HepG2 (cell line): ENCODE data around the gene SNRNP27. TPM values are rescaled to one million over a fixed set of nuclear protein-coding genes. Genes with fewer than 3 reads are reported as not detected.

Experiments used
- CEBPG ChIP-seq: IDR thresholded peaks from 2 replicates; pipeline ENCODE4 v1.6.1; 2016
- HNF4G ChIP-seq, 2 experiments: sonication (generic) in 1 of 2; formaldehyde crosslinking in 1 of 2; IDR thresholded peaks; 2 replicates each; pipeline versions ENCODE4 v1.4.0 to v1.6.1; 2011 to 2020; ENCODE audit warnings: borderline replicate concordance in 2 of 2, low read depth in 2 of 2, mild to moderate bottlenecking in 2 of 2, low read length in 1 of 2, missing genetic modification reagents in 1 of 2, moderate library complexity in 1 of 2
- KLF15 ChIP-seq: sonication (generic); formaldehyde crosslinking; IDR thresholded peaks from 2 replicates; pipeline ENCODE4 v1.8.1; 2023; ENCODE audit warnings: borderline replicate concordance, mild to moderate bottlenecking, inconsistent platforms, missing genetic modification reagents, mixed read lengths
- MAFG ChIP-seq: sonication (generic); formaldehyde crosslinking; IDR thresholded peaks from 2 replicates; pipeline ENCODE4 v1.5.1; 2020; ENCODE audit warnings: mild to moderate bottlenecking, missing genetic modification reagents
- MAZ ChIP-seq, 2 experiments: sonication (generic) in 1 of 2; formaldehyde crosslinking in 1 of 2; IDR thresholded peaks; 2 replicates each; pipeline versions ENCODE4 v1.5.0 to v1.6.1; 2012 to 2020; ENCODE audit warnings: low read depth in 2 of 2, mild to moderate bottlenecking in 2 of 2, borderline replicate concordance in 1 of 2, improper control_type of control experiment in 1 of 2, low read length in 1 of 2, missing genetic modification reagents in 1 of 2, moderate library complexity in 1 of 2
- MED8 ChIP-seq: sonication (generic); formaldehyde crosslinking; IDR thresholded peaks from 2 replicates; pipeline ENCODE4 v1.8.1; 2023; ENCODE audit warnings: mild to moderate bottlenecking, missing genetic modification reagents; ENCODE audit not compliant: insufficient replicate concordance
- NFATC3 ChIP-seq: sonication (generic); formaldehyde crosslinking; IDR thresholded peaks from 2 replicates; pipeline ENCODE4 v1.5.1; 2020; ENCODE audit warnings: mild to moderate bottlenecking, missing genetic modification reagents
- NFKB2 ChIP-seq: sonication (generic); formaldehyde crosslinking; IDR thresholded peaks from 2 replicates; pipeline ENCODE4 v1.4.0; 2020; ENCODE audit warnings: missing genetic modification reagents, borderline replicate concordance
- SRSF9 ChIP-seq: fragments of 200-400 bp; formaldehyde crosslinking; IDR thresholded peaks from 2 replicates; pipeline ENCODE4 v1.6.1; 2018; ENCODE audit warnings: borderline replicate concordance, mild to moderate bottlenecking, low read depth, low read length; ENCODE audit not compliant: insufficient read depth, poor library complexity, severe bottlenecking
- XRCC5 ChIP-seq: fragments of 200-400 bp; formaldehyde crosslinking; optimal IDR thresholded peaks from 2 replicates; pipeline ENCODE3; 2017; ENCODE audit warnings: mild to moderate bottlenecking, low read length
- ZNF20 ChIP-seq: sonication (generic); formaldehyde crosslinking; IDR thresholded peaks from 2 replicates; pipeline ENCODE4 v1.4.0; 2020; ENCODE audit warnings: mild to moderate bottlenecking, moderate library complexity, missing genetic modification reagents
- ZNF253 ChIP-seq: sonication (generic); formaldehyde crosslinking; IDR thresholded peaks from 2 replicates; pipeline ENCODE4 v1.8.0; 2022; ENCODE audit warnings: mild to moderate bottlenecking, missing genetic modification reagents, borderline replicate concordance
- ZNF331 ChIP-seq: sonication (generic); formaldehyde crosslinking; IDR thresholded peaks from 2 replicates; pipeline ENCODE4 v1.4.0; 2020; ENCODE audit warnings: missing genetic modification reagents
- ZNF34 ChIP-seq: sonication (generic); formaldehyde crosslinking; IDR thresholded peaks from 2 replicates; pipeline ENCODE4 v1.4.0; 2020; ENCODE audit warnings: mild to moderate bottlenecking, missing genetic modification reagents, borderline replicate concordance
- ZNF451 ChIP-seq: sonication (generic); formaldehyde crosslinking; IDR thresholded peaks from 2 replicates; pipeline ENCODE4 v1.5.0; 2020; ENCODE audit warnings: mild to moderate bottlenecking, missing genetic modification reagents
- ZNF484 ChIP-seq: sonication (generic); formaldehyde crosslinking; IDR thresholded peaks from 2 replicates; pipeline ENCODE4 v1.5.1; 2020; ENCODE audit warnings: mild to moderate bottlenecking, low read depth, missing genetic modification reagents, borderline replicate concordance
- ZNF510 ChIP-seq: sonication (generic); formaldehyde crosslinking; IDR thresholded peaks from 2 replicates; pipeline ENCODE4 v1.4.0; 2020; ENCODE audit warnings: low read depth, mild to moderate bottlenecking, missing genetic modification reagents
- polyA plus RNA-seq, 8 experiments: library from polyadenylated mRNA; depleted of rRNA in 3 of 8; stranded (reverse) in 7 of 8; unstranded in 1 of 8; fragments of >200 nt; fragmentation: Illumina TruSeq in 4 of 8; extraction: Trizol in 4 of 8; gene quantifications; 2 replicates each; pipeline versions ENCODE4 v1.2.1 to v1.2.3, GENCODE V29; 2011 to 2016; ENCODE audit warnings: low read depth in 4 of 8, missing spikeins in 1 of 8, mixed read lengths in 1 of 8; ENCODE audit not compliant: insufficient read depth in 1 of 8
- total RNA-seq, 5 experiments: library from RNA; depleted of rRNA; stranded (reverse); fragments of >200 nt; fragmentation: Illumina TruSeq; extraction: Trizol; gene quantifications; 2 replicates each; pipeline ENCODE4 v1.2.3, GENCODE V29; 2016; ENCODE audit warnings: low read depth in 1 of 5
- TF ChIP-seq, protein P1 (sequence below): sonication (generic); formaldehyde crosslinking; IDR thresholded peaks from 2 replicates; pipeline ENCODE4 v1.8.1; 2022; ENCODE audit warnings: mild to moderate bottlenecking, missing genetic modification reagents
- TF ChIP-seq, protein P2 (sequence below): sonication (generic); formaldehyde crosslinking; IDR thresholded peaks from 2 replicates; pipeline ENCODE4 v1.5.1; 2020; ENCODE audit warnings: mild to moderate bottlenecking, missing genetic modification reagents, moderate library complexity
- TF ChIP-seq, protein P3 (sequence below): sonication (generic); formaldehyde crosslinking; IDR thresholded peaks from 2 replicates; pipeline ENCODE4 v1.4.0; 2020; ENCODE audit warnings: missing genetic modification reagents
- TF ChIP-seq, protein P4 (sequence below): sonication (generic); formaldehyde crosslinking; IDR thresholded peaks from 2 replicates; pipeline ENCODE4 v1.9.0; 2022; ENCODE audit warnings: missing genetic modification reagents, mild to moderate bottlenecking, borderline replicate concordance
- TF ChIP-seq, protein P5 (sequence below): sonication (generic); formaldehyde crosslinking; IDR thresholded peaks from 2 replicates; pipeline ENCODE4 v1.5.0; 2020; ENCODE audit warnings: mild to moderate bottlenecking, low read depth, missing genetic modification reagents, borderline replicate concordance

SNRNP27 gene
- total and polyA plus RNA-seq, 2 of the 13 experiments (the other 11 are each of a cell fraction or from before 2014, with no cell fraction given), result 49.8 to 54.6 TPM

DNA sequence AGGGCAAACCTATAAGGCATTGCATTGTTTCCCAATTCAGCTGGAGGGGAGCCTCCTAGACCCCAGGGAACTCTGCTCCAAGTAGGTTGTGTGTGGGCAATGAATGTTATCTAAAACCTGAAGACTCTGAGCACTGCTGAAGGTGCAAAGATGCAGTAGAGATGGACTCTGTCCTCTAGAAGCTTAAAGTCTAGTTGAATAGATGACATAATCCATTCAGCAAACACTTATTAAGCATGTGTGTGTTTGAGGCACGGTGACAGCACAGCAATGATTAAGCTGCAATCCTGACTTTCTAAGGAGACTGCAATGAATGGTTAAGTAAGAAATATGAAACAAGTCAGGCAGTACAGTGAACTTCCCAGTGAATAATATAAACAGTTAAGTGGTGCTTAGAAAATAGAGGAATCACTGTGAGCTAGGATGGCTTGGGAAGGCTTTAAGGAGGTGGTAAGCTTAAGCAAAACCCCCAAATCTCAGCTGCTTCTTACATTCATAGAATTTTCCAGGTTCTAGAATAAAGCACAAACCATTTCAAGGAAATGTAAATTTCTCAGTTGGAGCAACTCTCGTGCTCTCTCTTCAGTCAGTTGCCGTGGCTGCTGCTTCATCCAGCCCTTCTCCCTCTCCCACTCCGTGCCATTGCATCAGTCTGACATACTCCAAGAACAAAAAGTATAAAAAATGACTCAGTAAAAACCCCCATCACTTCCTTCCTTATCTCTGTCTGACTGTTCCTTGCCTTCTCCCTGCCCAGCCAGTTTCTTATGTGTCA lies 40.3 kb downstream of the SNRNP27 start (continued):
- TF ChIP-seq HNF4G (IDR thresholded peaks at IDR 0.05; ENCODE audit: borderline replicate concordance, low read depth, low read length) (peak; percentile 95), HNF4G (CRISPR knock-in tag; IDR thresholded peaks at IDR 0.05; ENCODE audit: borderline replicate concordance, low read depth) (peak; percentile 92), ZNF331 (peak; percentile 82; the same call in 1 of the 2 replicates), NFKB2 (no peak), MAZ (IDR thresholded peaks at IDR 0.05; ENCODE audit: borderline replicate concordance, low read depth, low read length) (no peak), MAZ (CRISPR knock-in tag; IDR thresholded peaks at IDR 0.05; ENCODE audit: low read depth) (no peak), ZNF253 (CRISPR knock-in tag) (no peak), XRCC5 (peak; percentile 41), ZNF484 (no peak), MAFG (CRISPR knock-in tag) (no peak), MED8 (CRISPR knock-in tag) (no peak), CEBPG (CRISPR knock-in tag) (peak; percentile 80), ZNF510 (CRISPR knock-in tag) (no peak; the same call in 1 of the 2 replicates), NFATC3 (CRISPR knock-in tag) (no peak), SRSF9 (no peak), KLF15 (CRISPR knock-in tag) (no peak), ZNF34 (CRISPR knock-in tag) (no peak), ZNF20 (CRISPR knock-in tag) (no peak), ZNF451 (no peak)
- TF ChIP-seq, protein P1, sequence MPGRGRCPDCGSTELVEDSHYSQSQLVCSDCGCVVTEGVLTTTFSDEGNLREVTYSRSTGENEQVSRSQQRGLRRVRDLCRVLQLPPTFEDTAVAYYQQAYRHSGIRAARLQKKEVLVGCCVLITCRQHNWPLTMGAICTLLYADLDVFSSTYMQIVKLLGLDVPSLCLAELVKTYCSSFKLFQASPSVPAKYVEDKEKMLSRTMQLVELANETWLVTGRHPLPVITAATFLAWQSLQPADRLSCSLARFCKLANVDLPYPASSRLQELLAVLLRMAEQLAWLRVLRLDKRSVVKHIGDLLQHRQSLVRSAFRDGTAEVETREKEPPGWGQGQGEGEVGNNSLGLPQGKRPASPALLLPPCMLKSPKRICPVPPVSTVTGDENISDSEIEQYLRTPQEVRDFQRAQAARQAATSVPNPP, result no peak
- TF ChIP-seq, protein P2, sequence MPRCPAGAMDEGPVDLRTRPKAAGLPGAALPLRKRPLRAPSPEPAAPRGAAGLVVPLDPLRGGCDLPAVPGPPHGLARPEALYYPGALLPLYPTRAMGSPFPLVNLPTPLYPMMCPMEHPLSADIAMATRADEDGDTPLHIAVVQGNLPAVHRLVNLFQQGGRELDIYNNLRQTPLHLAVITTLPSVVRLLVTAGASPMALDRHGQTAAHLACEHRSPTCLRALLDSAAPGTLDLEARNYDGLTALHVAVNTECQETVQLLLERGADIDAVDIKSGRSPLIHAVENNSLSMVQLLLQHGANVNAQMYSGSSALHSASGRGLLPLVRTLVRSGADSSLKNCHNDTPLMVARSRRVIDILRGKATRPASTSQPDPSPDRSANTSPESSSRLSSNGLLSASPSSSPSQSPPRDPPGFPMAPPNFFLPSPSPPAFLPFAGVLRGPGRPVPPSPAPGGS (CRISPR knock-in tag), result no peak
- TF ChIP-seq, protein P3, sequence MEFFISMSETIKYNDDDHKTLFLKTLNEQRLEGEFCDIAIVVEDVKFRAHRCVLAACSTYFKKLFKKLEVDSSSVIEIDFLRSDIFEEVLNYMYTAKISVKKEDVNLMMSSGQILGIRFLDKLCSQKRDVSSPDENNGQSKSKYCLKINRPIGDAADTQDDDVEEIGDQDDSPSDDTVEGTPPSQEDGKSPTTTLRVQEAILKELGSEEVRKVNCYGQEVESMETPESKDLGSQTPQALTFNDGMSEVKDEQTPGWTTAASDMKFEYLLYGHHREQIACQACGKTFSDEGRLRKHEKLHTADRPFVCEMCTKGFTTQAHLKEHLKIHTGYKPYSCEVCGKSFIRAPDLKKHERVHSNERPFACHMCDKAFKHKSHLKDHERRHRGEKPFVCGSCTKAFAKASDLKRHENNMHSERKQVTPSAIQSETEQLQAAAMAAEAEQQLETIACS (CRISPR knock-in tag), result no peak
- TF ChIP-seq, protein P4, sequence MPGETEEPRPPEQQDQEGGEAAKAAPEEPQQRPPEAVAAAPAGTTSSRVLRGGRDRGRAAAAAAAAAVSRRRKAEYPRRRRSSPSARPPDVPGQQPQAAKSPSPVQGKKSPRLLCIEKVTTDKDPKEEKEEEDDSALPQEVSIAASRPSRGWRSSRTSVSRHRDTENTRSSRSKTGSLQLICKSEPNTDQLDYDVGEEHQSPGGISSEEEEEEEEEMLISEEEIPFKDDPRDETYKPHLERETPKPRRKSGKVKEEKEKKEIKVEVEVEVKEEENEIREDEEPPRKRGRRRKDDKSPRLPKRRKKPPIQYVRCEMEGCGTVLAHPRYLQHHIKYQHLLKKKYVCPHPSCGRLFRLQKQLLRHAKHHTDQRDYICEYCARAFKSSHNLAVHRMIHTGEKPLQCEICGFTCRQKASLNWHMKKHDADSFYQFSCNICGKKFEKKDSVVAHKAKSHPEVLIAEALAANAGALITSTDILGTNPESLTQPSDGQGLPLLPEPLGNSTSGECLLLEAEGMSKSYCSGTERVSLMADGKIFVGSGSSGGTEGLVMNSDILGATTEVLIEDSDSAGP (CRISPR knock-in tag), result no peak
- TF ChIP-seq, protein P5, sequence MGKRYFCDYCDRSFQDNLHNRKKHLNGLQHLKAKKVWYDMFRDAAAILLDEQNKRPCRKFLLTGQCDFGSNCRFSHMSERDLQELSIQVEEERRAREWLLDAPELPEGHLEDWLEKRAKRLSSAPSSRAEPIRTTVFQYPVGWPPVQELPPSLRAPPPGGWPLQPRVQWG, result no peak
